Pulmonary artery endothelial cell (primary cell): ENCODE results near the gene FXYD2. TPM values are rescaled to one million over a fixed set of nuclear protein-coding genes. Genes with fewer than 3 reads are reported as not detected.

Experiments
- DNase-seq: peaks from one replicate; pipeline ENCODE4 v3.0.0-alpha.2; 2011; ENCODE audit warnings: low read depth, low spot score
- total RNA-seq: library from RNA; depleted of rRNA; stranded (reverse); fragments of >200 nt; gene quantifications from 2 replicates; pipeline ENCODE4 v1.2.3, GENCODE V29; 2014

Gene FXYD2
- total RNA-seq, 1 donor from 2014 or later, result 0.13 TPM

DNA sequence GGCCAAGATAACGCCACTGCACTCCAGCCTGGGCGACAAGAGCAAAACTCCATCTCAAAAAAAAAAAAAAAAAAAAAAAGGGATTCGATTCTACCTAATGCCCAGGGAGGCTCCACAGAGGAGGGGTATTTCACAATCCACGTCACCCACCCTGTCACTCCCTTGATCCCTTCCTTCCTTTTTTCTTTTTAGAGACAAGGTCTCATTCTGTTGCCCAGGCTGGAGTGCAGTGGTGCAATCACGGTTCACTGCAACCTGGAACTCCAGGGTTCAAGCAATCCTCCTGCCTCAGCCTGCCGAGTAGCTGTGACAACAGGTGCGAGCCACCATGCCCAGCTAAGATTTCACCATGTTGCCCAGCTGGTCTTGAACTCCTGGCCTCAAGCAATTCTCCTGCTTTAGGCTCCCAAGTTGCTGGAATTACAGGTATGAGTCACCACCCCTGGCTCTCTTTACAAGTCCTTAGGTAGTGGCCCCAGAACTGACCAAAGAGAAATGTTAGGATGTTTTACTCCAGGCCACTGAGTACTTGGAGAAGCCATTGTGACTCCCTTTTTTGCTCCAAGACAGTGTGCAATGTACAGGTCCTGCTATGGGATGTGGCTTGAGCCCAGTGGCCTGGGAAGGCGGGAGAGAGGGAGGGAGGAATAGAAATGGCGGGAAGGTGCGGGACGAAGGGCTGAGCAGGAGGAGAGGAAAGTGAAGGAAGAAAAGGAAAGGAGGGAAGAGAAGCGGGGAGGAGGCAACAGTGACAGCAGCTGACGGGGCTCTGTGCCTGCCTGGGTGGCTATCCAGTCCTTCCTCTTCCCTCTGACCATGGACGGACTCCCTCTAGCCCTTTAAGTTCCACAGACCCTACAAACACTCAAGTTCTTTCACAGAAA lies 11.8 kb upstream of the FXYD2 start:
- DNase-seq, result no peak

DNA sequence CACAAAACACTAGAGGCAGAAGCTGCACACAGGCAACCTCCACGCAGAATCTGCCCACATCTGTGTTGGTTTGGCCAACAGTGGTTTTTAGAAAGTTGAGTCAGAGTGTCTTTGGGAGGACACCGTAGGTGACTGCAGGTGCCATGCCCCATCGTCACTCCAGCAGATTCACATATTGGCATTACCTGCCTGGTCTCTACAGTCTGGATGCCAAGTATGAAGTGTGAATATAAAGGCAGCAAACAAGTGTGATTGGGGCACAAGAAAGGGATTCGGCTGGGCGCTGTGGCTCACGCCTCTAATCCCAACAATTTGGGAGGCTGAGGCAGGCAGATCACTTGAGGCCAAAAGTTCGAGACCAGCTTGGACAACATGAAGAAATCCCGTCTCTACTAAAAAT lies 11.0 kb upstream of the FXYD2 start:
- DNase-seq, result no peak

DNA sequence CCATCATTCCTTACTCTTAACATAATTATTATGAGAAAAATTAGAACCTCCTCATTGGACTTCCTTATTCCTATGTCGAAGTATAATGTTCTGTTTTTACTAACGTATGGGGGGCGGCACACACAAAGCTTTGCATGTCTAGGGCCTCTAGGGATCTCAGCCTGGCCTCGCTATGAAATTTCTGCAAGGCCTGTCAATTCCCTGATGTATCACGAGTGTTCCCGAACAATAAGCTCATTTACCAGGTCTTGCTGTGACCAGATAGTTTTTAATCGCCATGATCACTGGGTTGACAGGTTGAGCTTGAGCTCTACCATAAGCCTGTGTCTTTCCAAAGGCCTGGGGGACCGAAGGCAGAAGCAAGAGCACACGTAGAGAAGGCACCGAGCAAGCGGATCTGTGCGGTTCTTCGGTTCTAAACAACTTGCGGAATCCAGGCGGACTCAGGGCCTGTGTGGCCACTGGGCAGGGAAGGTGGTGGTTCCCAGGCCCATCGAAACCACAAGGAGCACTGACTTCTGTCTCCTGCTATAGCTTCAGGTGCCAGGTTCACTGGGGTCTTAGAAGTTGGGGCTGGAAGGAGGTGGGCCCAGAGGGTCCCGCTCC lies 10.4 kb upstream of the FXYD2 start:
- no peak for DNase-seq

DNA sequence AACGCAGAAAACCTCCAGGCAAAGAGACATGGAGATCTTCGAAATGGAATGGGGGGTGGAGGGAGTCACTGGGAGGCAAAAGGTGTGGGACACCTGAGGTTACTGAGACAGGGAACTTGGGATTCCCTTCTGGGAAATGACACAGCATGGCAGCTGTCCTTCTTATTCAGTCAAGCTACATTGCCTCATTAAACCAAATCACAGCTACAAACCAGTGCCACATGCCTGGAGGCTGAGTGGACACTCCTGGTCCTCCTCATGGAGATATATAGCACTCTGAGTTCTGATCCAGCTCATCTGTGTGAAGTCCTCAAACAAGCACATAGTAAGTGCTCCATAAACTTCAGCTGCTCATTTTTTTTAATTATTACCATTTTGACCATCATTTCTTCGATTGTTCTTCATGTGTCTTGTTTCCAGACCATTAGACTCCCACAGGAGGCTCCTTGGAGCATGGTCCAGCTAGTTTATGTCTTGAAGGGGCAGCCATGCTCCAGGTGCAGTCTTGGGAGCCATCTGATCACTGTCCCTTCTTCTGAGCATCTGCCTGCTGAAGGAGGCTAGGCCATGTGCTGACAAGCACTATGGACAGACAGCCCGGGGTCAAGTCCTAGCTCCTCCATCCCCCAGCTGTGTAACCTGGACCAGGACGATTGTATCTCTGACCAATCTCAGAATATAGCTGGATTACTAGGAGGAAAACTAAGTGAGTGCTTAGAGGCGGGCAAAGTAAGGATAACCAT lies 9.7 kb upstream of the FXYD2 start:
- no peak for DNase-seq

DNA sequence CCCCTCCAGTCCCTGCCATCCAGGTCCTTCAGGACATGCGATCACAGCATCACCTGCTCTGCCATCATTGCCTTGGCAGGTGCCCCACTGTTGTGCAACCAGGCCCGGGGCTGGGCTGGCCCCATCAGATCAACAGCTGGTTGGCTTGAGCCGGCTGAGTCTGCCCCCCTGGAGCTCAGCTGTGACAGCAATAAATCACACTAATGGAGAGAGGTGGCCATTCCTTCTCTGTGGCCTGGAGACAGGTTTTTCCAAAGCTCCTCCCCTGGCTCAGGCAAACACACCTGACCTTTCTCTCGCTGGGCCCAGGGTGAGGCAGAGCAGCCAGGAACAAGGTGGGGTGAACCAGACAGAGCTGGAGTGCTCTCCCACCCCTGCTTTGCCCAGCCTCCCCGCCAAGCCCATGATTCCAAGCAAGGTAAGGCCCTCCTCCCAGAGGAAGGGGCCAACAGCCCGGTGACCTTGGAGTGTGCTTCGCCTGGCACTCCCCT lies 8.9 kb upstream of the FXYD2 start:
- no peak for DNase-seq

DNA sequence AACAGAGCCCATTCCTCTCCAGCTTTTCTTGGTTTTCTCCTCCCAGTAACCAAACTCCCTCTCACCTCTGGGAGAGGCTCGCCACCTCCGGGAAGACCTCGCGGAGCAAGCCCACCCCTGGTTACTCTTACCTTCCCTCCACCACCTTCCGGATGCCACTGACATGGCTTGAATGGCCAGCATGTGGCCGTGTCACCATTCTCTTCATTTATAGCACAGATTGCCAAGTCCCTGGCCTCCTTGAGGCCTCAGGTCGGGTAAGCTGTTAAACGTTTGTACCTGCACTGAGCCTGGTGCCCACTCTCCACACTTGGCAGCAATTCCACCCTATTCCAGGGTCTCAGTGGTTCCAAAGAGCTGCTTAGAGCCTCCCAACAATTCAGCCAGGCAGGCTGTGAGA lies 8.0 kb upstream of the FXYD2 start:
- DNase-seq, result no peak

DNA sequence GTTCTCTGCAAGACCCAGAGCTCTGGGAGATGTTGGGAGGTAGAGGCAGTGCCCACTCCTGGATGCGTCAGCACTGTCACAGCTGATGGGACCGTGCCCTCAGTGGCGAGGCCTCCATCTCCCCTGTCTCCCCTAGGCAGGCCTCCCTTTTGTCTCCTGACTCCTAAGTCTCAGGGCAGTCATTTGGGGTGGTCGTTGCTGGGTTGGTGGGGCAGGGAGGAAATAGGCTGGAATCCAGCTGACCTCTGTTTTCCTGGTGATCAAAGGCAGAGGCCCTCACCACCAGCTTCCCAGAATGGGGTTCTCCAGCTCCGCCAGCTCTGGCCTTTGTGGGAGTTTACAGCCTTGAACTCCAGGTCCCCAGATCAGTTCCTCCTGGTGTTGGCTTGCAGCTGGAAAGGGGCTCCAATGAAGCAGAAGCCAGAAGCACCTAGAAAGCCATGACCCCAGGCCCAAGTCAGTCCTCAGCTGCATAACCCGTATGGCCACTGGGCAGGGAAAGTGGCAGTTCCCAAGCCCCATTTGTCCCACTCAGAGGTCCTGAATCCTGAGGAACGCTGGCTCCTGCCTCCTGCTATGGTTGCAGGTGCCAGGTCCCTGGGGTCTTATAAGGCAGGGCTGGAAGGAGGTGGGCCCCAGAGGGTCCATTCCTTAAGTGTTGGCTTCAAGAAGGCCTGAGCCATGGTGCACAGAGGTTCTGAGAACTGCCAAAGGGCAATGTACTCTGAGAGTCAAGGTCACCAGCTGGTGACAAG lies 7.3 kb upstream of the FXYD2 start:
- DNase-seq, result no peak

DNA sequence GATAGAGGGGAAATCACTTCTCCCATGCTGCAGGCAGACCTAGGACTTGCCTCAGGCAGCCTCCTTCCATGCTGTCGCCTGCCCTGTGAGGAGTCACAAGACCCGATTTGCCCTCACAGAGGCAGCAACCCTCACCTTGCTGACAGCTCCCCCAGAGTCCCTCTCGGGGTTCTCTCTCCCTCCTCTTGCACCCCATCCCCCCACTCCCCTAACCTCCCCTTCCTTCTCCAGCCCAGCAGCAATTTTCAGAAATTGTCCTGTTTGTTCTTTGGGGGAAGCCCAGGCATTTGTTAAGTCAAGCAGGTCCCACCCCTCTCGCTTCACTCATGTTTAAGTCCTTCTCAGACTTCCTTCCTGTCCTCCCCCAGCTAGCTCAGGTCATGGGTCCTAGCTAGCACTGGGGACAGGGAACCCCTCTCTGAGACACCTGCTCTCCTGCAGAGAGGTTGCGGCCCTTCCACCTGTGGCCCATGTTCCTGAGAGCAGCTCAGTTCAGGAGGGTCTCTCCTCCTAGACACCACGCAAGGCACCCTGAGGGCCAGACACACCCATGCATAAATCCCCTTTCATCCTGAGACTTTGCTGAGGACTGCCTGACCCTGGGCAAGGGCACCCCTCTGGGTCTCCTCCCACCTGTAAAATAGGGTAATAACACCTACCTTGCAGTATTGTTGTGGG lies 6.3 kb upstream of the FXYD2 start:
- no peak for DNase-seq

DNA sequence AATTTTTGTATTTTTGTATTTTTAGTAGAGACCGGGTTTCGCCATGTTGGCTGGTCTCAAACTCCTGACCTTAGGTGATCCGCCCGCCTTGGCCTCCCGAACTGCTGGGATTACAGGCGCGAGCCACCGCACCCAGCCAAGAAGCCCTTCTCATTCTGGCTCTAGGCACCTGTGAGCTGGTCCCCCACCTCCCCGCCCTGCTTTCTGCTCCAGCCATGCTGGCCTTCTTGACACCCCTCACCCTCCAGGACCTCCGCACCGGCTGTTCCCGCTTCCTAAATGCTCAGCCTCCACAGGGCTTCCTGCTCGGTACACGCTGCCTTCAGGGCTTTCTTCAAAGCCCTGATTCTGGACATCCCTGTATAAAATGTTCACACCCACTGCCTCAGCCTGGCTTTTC lies 5.5 kb upstream of the FXYD2 start:
- DNase-seq, result no peak

DNA sequence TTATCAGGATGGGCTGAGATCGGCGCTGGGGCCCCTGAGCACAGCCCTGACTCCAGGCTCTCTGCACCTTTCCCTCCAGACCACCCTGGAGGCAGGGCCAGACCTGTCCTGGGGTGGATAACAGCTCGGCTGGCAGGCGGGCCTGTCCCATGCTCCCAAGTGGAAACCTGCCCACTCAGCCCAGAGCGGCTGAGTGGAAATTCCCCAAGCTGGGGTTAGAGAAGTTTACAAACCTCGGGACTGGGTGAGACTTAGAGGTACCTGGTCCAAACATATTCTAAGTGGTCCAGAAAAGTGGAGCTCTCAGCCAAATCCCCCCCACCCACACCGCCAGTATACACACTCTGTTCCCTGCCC lies 4.8 kb upstream of the FXYD2 start:
- DNase-seq, result no peak

DNA sequence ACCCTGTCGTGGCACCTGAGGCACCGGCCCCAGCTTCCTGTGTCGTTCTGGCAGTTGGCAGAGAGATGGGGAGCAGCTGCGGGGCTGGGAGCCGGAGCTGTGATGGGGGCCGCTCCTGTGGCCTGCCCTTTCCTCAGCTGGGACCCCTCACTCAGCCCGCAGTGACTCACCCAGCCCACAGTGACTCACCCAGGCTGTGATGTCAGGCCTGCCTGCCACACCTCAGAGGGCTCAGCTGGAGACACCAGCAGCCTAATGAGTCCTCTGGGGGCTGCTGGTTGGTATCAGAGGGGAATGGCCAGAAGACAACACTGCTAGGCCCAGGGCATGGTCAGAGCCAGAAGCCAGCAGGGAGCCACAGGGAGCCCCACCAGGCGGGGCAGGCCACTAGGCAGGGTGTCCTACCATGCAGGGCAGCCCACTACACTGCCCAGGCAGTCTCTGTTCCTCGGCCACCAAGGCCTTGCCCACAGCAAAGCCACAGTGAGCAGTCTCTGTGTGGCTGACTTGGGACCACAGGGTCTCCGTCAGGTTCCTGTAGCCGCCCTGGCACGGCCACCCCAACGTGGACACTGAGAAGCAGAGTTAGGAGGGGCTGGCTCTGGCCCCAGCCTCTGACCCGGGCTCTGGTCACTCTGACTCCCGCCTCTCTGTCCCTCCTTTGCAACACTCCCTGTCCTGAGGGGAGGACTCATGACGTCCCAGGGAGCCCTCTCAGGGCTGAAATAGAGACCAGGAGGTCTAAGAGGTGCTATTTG lies 4.2 kb upstream of the FXYD2 start:
- DNase-seq, result no peak

DNA sequence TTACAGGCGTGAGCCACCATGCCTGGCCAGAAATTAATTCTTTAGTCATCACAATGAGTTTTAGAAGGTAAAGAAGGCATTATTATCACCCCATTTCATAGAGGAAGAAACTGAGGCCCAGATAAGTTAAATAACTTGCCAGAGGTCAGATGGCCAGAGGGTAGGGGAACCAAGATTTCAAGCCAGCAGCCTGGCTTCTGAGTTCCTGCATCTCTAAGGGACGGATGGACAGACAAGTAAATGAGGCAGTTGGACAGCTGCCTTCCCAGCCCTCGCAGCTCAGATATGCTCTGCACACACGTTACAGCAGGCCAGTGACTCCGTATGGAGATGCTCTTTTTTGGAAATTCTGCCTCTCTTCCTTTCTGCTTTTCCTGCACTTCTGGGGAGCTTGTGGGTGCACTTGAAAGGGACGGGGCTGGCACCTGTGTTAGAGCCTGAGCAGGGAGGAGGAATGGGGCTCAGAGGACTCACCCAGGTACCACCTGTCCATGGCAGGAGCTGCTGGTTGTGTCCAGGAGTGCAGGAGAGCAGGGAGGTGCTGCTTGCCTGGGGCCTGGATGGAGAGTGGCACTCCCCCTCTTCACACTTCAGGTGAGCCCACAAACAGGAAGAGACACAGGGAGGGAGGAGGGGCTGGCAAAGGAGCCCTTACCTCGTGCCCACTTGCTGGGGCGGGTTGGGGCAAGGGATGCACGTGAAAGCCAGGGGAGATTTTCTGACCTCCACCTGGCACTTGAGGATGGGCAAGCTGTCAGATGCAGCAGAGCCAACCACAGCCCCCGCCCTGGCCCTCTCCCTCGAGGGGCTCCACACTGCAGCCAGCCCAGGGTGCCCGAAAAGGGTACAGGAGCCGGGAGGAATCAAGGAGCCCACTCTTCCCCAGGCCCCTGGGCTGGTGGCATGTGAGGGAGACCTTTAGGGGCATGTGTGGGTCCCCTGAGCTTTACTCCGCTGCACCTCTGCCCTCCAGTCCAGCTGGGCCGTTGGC lies 3.3 kb upstream of the FXYD2 start:
- no peak for DNase-seq

DNA sequence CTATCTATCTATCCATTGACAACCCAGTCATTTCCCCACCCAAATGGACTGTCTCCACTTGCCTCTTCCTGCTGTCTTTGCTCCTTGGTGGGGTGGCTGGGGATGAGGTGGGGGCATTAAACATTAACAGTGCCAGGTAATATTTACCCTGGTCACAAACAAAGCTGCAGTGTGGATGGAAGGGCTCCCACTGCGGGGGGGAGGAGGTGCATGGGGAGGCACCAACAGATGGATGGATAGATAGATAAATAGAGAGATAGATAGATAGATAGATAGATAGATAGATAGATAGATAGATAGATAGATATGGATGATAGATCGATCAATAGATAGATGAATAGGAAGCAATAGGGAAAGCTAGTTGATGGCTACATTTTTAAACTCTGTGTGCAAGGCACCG lies 2.3 kb upstream of the FXYD2 start:
- no peak for DNase-seq

DNA sequence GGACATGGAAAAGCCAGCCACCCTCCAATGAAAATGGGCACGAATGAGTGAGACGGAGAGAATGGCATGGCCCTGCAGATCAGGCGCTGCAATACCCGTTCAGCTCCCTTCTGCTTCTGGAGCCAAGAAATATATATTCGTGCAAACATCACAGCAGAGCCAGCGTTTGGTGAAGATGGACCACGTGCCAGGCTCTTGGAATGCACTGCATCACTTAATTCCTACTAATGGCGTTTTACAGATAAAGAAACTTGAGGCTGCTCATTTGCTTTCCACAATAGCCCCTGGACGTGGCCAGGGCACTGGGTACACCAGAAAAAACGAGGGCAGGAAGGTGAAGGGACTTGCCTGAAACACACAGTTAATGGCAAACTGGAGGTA lies 1.6 kb upstream of the FXYD2 start:
- DNase-seq, result no peak

DNA sequence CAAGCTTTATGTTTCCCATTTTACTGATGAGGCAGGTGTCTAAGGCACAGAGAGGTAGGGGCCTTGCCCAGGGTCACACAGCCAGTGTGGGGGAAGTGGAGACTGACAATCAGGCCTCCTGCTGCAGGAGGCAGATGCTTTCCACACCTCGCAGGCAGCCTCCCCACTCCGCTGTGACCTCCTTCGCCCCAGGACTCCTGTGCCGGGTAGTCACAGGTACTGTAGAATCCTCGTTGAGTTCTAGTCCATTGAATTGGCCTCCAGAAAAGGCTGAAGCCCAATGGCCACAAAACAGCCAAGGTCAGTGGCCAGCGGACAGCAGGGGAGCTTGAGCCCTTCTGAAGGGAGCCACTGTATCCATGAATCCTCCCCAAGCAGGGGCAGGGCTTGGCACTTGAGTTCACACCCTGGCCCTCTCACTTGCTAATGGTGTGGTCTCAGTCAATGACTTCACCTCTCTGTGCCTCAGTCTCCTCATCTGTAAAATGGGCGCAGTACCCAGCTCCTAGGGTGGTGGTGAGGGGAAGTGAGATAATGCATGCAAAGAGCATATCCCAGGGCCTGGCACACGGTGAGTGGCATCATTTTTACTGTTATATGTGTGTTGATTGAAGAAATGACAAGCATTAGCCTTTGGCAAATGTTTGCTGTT lies 1.1 kb upstream of the FXYD2 start:
- no peak for DNase-seq

DNA sequence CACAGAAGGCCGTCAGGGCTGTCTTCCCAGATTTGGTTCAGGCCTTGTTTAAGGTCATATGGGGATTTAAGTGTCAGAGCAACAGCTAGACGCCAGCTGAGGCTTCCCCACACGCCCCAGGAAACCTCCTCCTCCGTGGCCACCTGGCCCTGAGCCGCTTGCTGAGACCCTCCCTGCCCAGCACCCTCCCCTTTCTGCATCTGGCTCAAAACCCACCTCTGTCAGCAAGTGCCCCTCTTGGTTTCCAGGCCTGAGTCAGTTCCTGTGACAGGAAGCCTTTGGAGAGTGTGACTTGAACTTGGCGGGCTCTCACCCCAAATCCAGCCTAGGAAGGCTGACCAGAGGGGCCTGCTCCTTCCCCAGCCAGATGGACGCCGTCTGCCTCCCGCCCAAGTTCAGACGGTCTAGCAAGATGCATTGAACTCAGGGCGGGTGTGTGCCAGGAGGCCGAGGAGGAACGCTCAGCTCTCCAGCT lies 561 bp downstream of the FXYD2 start:
- DNase-seq, result peak; percentile 67

DNA sequence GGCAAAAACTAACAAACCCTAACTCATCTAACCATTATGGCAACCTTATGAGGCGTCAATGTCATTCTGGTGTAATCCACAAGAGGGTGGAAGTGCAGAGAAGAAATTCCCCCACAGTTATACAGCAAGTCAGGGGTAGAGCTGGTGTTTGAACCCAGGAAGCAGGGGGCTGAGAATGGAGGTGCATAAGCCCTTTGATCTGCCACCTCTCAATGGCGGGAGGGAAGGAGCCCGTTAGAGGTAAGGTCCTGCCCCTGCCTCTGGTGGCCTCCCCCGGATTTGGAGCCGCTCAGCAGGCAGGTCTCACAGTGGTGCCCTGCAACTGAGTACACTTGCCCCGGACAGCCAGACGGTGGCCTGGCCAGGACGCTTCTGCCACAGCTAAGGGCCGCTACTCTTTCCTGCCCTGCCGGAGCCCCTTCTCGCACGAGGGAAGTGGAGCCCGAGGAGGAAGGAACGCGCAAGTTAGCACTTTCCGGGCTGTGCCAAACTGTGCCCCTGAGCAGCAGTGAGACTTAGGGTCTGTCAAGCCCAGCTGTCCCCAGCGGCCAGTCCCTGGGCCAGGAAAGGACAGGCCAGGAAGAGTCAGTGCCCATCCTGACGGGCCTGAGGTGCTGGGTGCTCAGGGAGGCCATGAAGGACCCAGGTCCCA lies 1.1 kb downstream of the FXYD2 start:
- DNase-seq, result no peak
